Endothelial cell of umbilical vein (primary cell): ENCODE data around the gene MAX. TPM values are rescaled to one million over a fixed set of nuclear protein-coding genes. Genes with fewer than 3 reads are reported as not detected.

Experiments
- BruUV-seq: library from RNA; stranded (reverse); fragments of 400-500 nt; replicated peaks from 2 replicates; lab custom pipeline; 2021; lab: Mats Ljungman, UMichigan
- CTCF ChIA-PET: fragments of 300-600, 350-600 bp; sonication (Branson Sonifier 250); formaldehyde crosslinking; loops from one replicate; lab custom pipeline; 2021; ENCODE audit warnings: antibody characterized with exemption, inconsistent platforms; lab: Charles Lee
- POLR2A ChIA-PET: fragments of 300-600, 350-600 bp; sonication (Branson Sonifier 250); formaldehyde crosslinking; loops from one replicate; lab custom pipeline; 2021; ENCODE audit warnings: antibody characterized with exemption, inconsistent platforms; lab: Charles Lee
- DNase-seq: peaks from one replicate; pipeline ENCODE4 v3.0.0-alpha.2; 2011; ENCODE audit warnings: low read depth, low spot score
- FAIRE-seq: peaks from 2 replicates; lab custom pipeline; 2011; peaks lifted over from hg19 to GRCh38; lab: Jason Lieb, UNC
- H2AFZ ChIP-seq: 2 replicates; pipeline ENCODE4 v1.6.0; 2012; ENCODE audit warnings: low read depth, low read length, control low read depth, inconsistent platforms
- H3K27ac ChIP-seq: 2 replicates; pipeline ENCODE4 v1.5.1; 2011; ENCODE audit warnings: low read depth, mild to moderate bottlenecking, control low read depth, low read length, moderate library complexity; ENCODE audit not compliant: insufficient read depth
- H3K27me3 ChIP-seq, 2 experiments: 2 replicates each; pipeline versions ENCODE4 v1.6.0 to v1.6.1; 2011; ENCODE audit warnings: low read length in 2 of 2, mixed read lengths in 1 of 2; ENCODE audit not compliant: control insufficient read depth in 2 of 2, insufficient read depth in 2 of 2
- H3K36me3 ChIP-seq, 2 experiments: 2 replicates in 1 of 2; 3 replicates in 1 of 2; pipeline ENCODE4 v1.5.1; 2011; ENCODE audit warnings: low read length in 2 of 2, mild to moderate bottlenecking in 1 of 2, moderate library complexity in 1 of 2; ENCODE audit not compliant: control insufficient read depth in 2 of 2, insufficient read depth in 2 of 2; ENCODE audit errors: extremely low read depth in 1 of 2
- H3K4me1 ChIP-seq: 3 replicates; pipeline ENCODE4 v1.5.1; 2011; ENCODE audit warnings: mild to moderate bottlenecking, low read length; ENCODE audit not compliant: control insufficient read depth, insufficient read depth; ENCODE audit errors: extremely low read depth
- H3K4me2 ChIP-seq: 2 replicates; pipeline ENCODE4 v1.6.1; 2011; ENCODE audit warnings: low read length, control low read depth, mixed read lengths; ENCODE audit not compliant: insufficient read depth
- H3K4me3 ChIP-seq, 3 experiments: fragments of 200-600 bp in 1 of 3; sonication (generic), shearing (Covaris generic) in 1 of 3; replicated peaks in 1 of 3; 2 replicates each; pipeline ENCODE4 v1.5.1; 2011 to 2016; ENCODE audit warnings: control low read depth in 3 of 3, low read length in 3 of 3, mild to moderate bottlenecking in 2 of 3, inconsistent platforms in 1 of 3, low read depth in 1 of 3, moderate library complexity in 1 of 3; ENCODE audit not compliant: insufficient read depth in 1 of 3
- H3K79me2 ChIP-seq: 2 replicates; pipeline ENCODE4 v1.6.0; 2012; ENCODE audit warnings: low read length, inconsistent platforms; ENCODE audit not compliant: control insufficient read depth, insufficient read depth
- H3K9ac ChIP-seq: replicated peaks from 2 replicates; pipeline ENCODE3; 2011; ENCODE audit warnings: low read length, control low read depth; ENCODE audit not compliant: insufficient read depth; ENCODE audit errors: extremely low read depth
- H3K9me1 ChIP-seq: replicated peaks from 3 replicates; pipeline ENCODE4 v1.6.0; 2011; ENCODE audit warnings: mild to moderate bottlenecking, low read length; ENCODE audit not compliant: control insufficient read depth, insufficient read depth; ENCODE audit errors: extremely low read depth
- H3K9me3 ChIP-seq: replicated peaks from 2 replicates; pipeline ENCODE4 v1.5.1; 2012; ENCODE audit warnings: low read length, inconsistent platforms; ENCODE audit not compliant: control insufficient read depth, insufficient read depth
- H4K20me1 ChIP-seq: replicated peaks from 2 replicates; pipeline ENCODE3; 2011; ENCODE audit warnings: mild to moderate bottlenecking, low read length; ENCODE audit not compliant: control insufficient read depth, insufficient read depth; ENCODE audit errors: extremely low read depth
- CTCF ChIP-seq, 2 donors: IDR thresholded peaks; 1 replicate in 1 of 2; 2 replicates in 1 of 2; pipeline ENCODE4 v1.5.1; 2011; ENCODE audit warnings: low read length in 2 of 2, mild to moderate bottlenecking in 2 of 2, moderate library complexity in 2 of 2, control low read depth in 1 of 2, inconsistent platforms in 1 of 2, low read depth in 1 of 2; ENCODE audit not compliant: insufficient read depth in 1 of 2; ENCODE audit errors: extremely low read depth in 1 of 2
- EZH2 ChIP-seq: IDR thresholded peaks from 2 replicates; pipeline ENCODE4 v1.6.1; 2012; ENCODE audit warnings: borderline replicate concordance, low read depth, mild to moderate bottlenecking, moderate library complexity, low read length, inconsistent platforms; ENCODE audit not compliant: severe bottlenecking
- FOS ChIP-seq: IDR thresholded peaks from 2 replicates; pipeline ENCODE4 v1.6.1; 2011; ENCODE audit warnings: mild to moderate bottlenecking, low read length, moderate library complexity, borderline replicate concordance; ENCODE audit not compliant: insufficient read depth
- GATA2 ChIP-seq: IDR thresholded peaks from 2 replicates; pipeline ENCODE4 v1.7.0; 2011; ENCODE audit warnings: low read depth, mild to moderate bottlenecking, moderate library complexity, mixed read lengths, low read length; ENCODE audit not compliant: insufficient read length, insufficient read depth
- JUN ChIP-seq: IDR thresholded peaks from 2 replicates; pipeline ENCODE4 v1.6.1; 2011; ENCODE audit warnings: borderline replicate concordance, low read depth; ENCODE audit not compliant: insufficient read length, insufficient read depth
- MYC ChIP-seq: IDR thresholded peaks from one replicate; pipeline ENCODE4 v1.6.1; 2011; ENCODE audit warnings: mild to moderate bottlenecking, low read depth, low read length
- POLR2A ChIP-seq: IDR thresholded peaks from 2 replicates; pipeline ENCODE4 v1.6.1; 2012; ENCODE audit warnings: low read depth, mild to moderate bottlenecking, control low read depth, low read length
- POLR2AphosphoS5 ChIP-seq: IDR thresholded peaks from 2 replicates; pipeline ENCODE4 v1.6.1; 2012; ENCODE audit warnings: low read depth, mild to moderate bottlenecking, control low read depth, low read length, moderate library complexity; ENCODE audit not compliant: insufficient read depth
- dilution Hi-C: fragments of 300-500 bp; cut with MboI; formaldehyde crosslinking; loops from one replicate; pipeline ENCODE4 v1.15.0; 2019; ENCODE audit warnings: low sequenced_read_pairs; ENCODE audit not compliant: extremely low pct_ligation_motif_present
- intact Hi-C: fragments of 100-400 bp; cut with micrococcal nuclease; formaldehyde crosslinking; loops from one replicate; pipeline ENCODE4 v1.10.0; 2022
- polyA plus RNA-seq, 4 experiments: library from polyadenylated mRNA; depleted of rRNA in 3 of 4; stranded (reverse) in 3 of 4; unstranded in 1 of 4; fragments of >200 nt; gene quantifications; 2 replicates each; pipeline versions ENCODE4 v1.2.1 to v1.2.3, GENCODE V29; 2011 to 2012; ENCODE audit warnings: missing spikeins in 1 of 4
- total RNA-seq: library from RNA; stranded (reverse); gene quantifications from 2 replicates; pipeline ENCODE4 v1.2.3, GENCODE V29; 2021

Gene MAX
- total and polyA plus RNA-seq, 2 donors (not counting 3 experiments of a cell fraction or from before 2014, with no cell fraction given), result 70.1 to 79.5 TPM

GRCh38 chr14:65134651-65135579 is 32.6 kb upstream of the MAX start:
- Histone ChIP-seq H3K79me2 (no peaks in the 10 kb centered on the region), H3K4me3 (no peak overlapping the region), H3K27ac (no peak overlapping the region), H3K27me3 (no peaks in the 10 kb centered on the region), H4K20me1 (no peaks in the 10 kb centered on the region), H3K4me2 (no peak overlapping the region), H2AFZ (no peak overlapping the region), H3K4me1 (no peaks in the 10 kb centered on the region), H3K9me1 (no peaks in the 10 kb centered on the region), H3K36me3 (no peaks in the 10 kb centered on the region), H3K9me3 (no peaks in the 10 kb centered on the region), H3K9ac (no peak overlapping the region)
- ChIA-PET CTCF (no interaction called here), POLR2A (no interaction called here)
- FAIRE-seq (no peak), DNase-seq (no peak)
- TF ChIP-seq GATA2 (no peak), EZH2 (no peak), FOS (no peak), POLR2A (no peak), CTCF (IDR thresholded peaks at IDR 0.05; ENCODE audit: extremely low read depth in 1 of 2, insufficient read depth in 1 of 2, low read depth in 1 of 2, low read length in 2 of 2) (no peak), MYC (no peak), JUN (no peak), POLR2AphosphoS5 (no peak)
- BruUV-seq, result no TSS peak
- intact Hi-C loops (no loop called here), dilution Hi-C loops (no loop called here)
